ENCODE measurements around the gene PLCG2. TPM values are rescaled to one million over a fixed set of nuclear protein-coding genes. Genes with fewer than 3 reads are reported as not detected.
"Not testable (repeated sequence)": the region's sequence is repeated elsewhere in the genome, so short reads cannot be mapped to it uniquely, and the experiment has no call there.

Gene PLCG2
- total RNA-seq, 2 experiments from 2014 or later = 11.0 to 13.3 TPM

GRCh38 chr16:82004601-82005000, 225.5 kb downstream of the PLCG2 start:
- POLR2A ChIA-PET = no interaction called here
- Mint-ChIP-seq H3K27ac (no peak overlapping the region), H3K36me3 (ENCODE audit: low read depth) (peaks cover 29% of the 10 kb centered on the region), H3K4me3 (no peak overlapping the region), H3K4me1 (peaks cover 5% of the 10 kb centered on the region), H3K9me3 (peaks cover 15% of the 10 kb centered on the region), H3K27me3 (no peaks in the 10 kb centered on the region)
- DNase-seq = no peak
- CTCF ChIA-PET = no interaction called here

- Mint-ChIP-seq H3K9me3 (peaks cover 20% of the 10 kb centered on the region), H3K36me3 (ENCODE audit: low read depth) (peaks cover 31% of the 10 kb centered on the region), H3K27ac (no peak overlapping the region), H3K4me3 (no peak overlapping the region), H3K27me3 (no peaks in the 10 kb centered on the region), H3K4me1 (peaks cover 7% of the 10 kb centered on the region)
- ChIA-PET CTCF (no interaction called here), POLR2A (no interaction called here)
- no peak for DNase-seq
Observed at GRCh38 chr16:82005027-82005830, 226.1 kb downstream of the PLCG2 start.

- no peak overlapping the region for H3K4me3 Mint-ChIP-seq
- ChIA-PET CTCF (no interaction called here), POLR2A (no interaction called here)
- no peak for DNase-seq
- peaks cover 26% of the 10 kb centered on the region for H3K9me3 Mint-ChIP-seq
- peaks cover 15% of the 10 kb centered on the region for H3K4me1 Mint-ChIP-seq
- no peak overlapping the region for H3K27ac Mint-ChIP-seq
- peaks cover 37% of the 10 kb centered on the region for H3K36me3 Mint-ChIP-seq (ENCODE audit: low read depth)
- no peaks in the 10 kb centered on the region for H3K27me3 Mint-ChIP-seq
Observed at GRCh38 chr16:82006036-82006435, 226.9 kb downstream of the PLCG2 start.

- Mint-ChIP-seq H3K27me3 (peaks cover 5% of the 10 kb centered on the region), H3K4me3 (no peak overlapping the region), H3K36me3 (ENCODE audit: low read depth) (peaks cover 40% of the 10 kb centered on the region), H3K9me3 (peaks cover 26% of the 10 kb centered on the region), H3K27ac (no peak overlapping the region), H3K4me1 (peaks cover 20% of the 10 kb centered on the region)
- ChIA-PET POLR2A (no interaction called here), CTCF (no interaction called here)
- DNase-seq = no peak
Observed at GRCh38 chr16:82007189-82007588, 228.1 kb downstream of the PLCG2 start.

- no peak for DNase-seq
- Mint-ChIP-seq H3K4me1 (peaks cover 18% of the 10 kb centered on the region), H3K4me3 (no peak overlapping the region), H3K9me3 (peaks cover 26% of the 10 kb centered on the region), H3K36me3 (ENCODE audit: low read depth) (peaks cover 36% of the 10 kb centered on the region), H3K27ac (no peak overlapping the region), H3K27me3 (peaks cover 9% of the 10 kb centered on the region)
- CTCF ChIA-PET = no interaction called here
- POLR2A ChIA-PET = no interaction called here
Observed at GRCh38 chr16:82008957-82009592, 230.0 kb downstream of the PLCG2 start.

- Mint-ChIP-seq H3K4me1 (peaks cover 18% of the 10 kb centered on the region), H3K9me3 (peaks cover 26% of the 10 kb centered on the region), H3K36me3 (ENCODE audit: low read depth) (peaks cover 36% of the 10 kb centered on the region)
- H3K27me3 Mint-ChIP-seq, DNase-seq, H3K4me3 Mint-ChIP-seq, POLR2A ChIA-PET, H3K27ac Mint-ChIP-seq, CTCF ChIA-PET: not testable (repeated sequence)
Observed at GRCh38 chr16:82009789-82010188, 230.7 kb downstream of the PLCG2 start.

- Mint-ChIP-seq H3K4me3 (peak overlapping the region; percentile 75), H3K27me3 (peaks cover 15% of the 10 kb centered on the region), H3K9me3 (peaks cover 26% of the 10 kb centered on the region), H3K36me3 (ENCODE audit: low read depth) (peaks cover 36% of the 10 kb centered on the region), H3K4me1 (peaks cover 17% of the 10 kb centered on the region), H3K27ac (no peak overlapping the region)
- DNase-seq = no peak
- ChIA-PET CTCF (interaction anchor here (1.1 kb wide), 1 partner anchor 159 kb away, joined by 3 read pairs; the partner anchor contains the start of gene MPHOSPH6), POLR2A (interaction anchor here (0.8 kb wide), 1 partner anchor 159 kb away, joined by 3 read pairs; the partner anchor contains the start of gene MPHOSPH6)
Observed at GRCh38 chr16:82010649-82011048, 231.6 kb downstream of the PLCG2 start.

GRCh38 chr16:82011199-82011641, 232.1 kb downstream of the PLCG2 start, which contains the start of gene SDR42E1:
Gene SDR42E1 (minus strand): TSS chr16:82011470. CDS start chr16:82000858, 10,612 bp downstream.
- ChIA-PET CTCF (interaction anchor here (1.1 kb wide), 1 partner anchor 158 kb away, joined by 3 read pairs; the partner anchor contains the start of gene MPHOSPH6), POLR2A (interaction anchor here (0.8 kb wide), 1 partner anchor 159 kb away, joined by 3 read pairs; the partner anchor contains the start of gene MPHOSPH6)
- Mint-ChIP-seq H3K4me3 (peak within 1 kb of the TSS; percentile 75), H3K27me3 (peaks cover 17% of the 10 kb centered on the region), H3K36me3 (ENCODE audit: low read depth) (peaks cover 32% of the 10 kb centered on the region), H3K27ac (peak within 1 kb of the TSS; percentile 23), H3K4me1 (peaks cover 17% of the 10 kb centered on the region), H3K9me3 (peaks cover 26% of the 10 kb centered on the region)
- DNase-seq = peak; percentile 68

Other genes with a start within 250 kb of the PLCG2 start
- 1 to 10 TPM; 5.8 to 5.9 TPM for gene SDR42E1, start 232.2 kb downstream of the PLCG2 start, total RNA-seq

Measured in activated CD4-positive, alpha-beta memory T cell treated with anti-CD3 and anti-CD28 coated beads, Interleukin-2, amount 10 ng/mL, durations not matched to agents 7 days and 5 days (primary cell).